ENCODE measurements around the gene CMTM8.

Gene CMTM8

GRCh38 chr3:32302601-32303398, 64.3 kb downstream of the CMTM8 start:
- no peak for DNase-seq (ENCODE audit: low read depth)
- H3K4me3 ChIP-seq (ENCODE audit: low read depth, low read length) = no peak overlapping the region
- no peak for TF ChIP-seq MYC (IDR thresholded peaks at IDR 0.05; ENCODE audit: low read depth, low read length)
- TF ChIP-seq, protein P1, sequence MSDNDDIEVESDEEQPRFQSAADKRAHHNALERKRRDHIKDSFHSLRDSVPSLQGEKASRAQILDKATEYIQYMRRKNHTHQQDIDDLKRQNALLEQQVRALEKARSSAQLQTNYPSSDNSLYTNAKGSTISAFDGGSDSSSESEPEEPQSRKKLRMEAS (IDR thresholded peaks at IDR 0.05; ENCODE audit: low read depth, low read length) = no peak
- TF ChIP-seq POLR2A (IDR thresholded peaks at IDR 0.05; ENCODE audit: extremely low read depth, insufficient read length) = no peak
- no peak for TF ChIP-seq CTCF (IDR thresholded peaks at IDR 0.05; ENCODE audit: low read depth, low read length)

DNA sequence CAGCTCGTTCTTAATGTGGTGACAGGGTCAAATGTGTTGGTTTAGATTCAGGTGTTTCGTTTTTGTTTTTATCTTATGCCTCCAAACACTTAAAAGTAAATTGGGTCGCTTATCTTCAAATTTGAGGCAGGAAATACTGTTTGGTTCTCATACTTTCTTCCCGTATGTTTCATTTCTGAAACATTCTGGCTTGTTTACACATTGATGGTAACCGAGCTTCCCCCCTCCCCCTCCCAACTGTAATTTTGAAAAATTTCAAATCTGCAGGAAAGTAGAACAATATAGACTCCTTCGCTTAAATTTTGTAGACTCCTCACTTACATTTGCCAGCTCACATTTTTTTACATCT, 64.9 kb downstream of the CMTM8 start:
- H3K4me3 ChIP-seq (ENCODE audit: low read depth, low read length) = no peak overlapping the region
- DNase-seq (ENCODE audit: low read depth) = no peak
- TF ChIP-seq MYC (IDR thresholded peaks at IDR 0.05; ENCODE audit: low read depth, low read length) (no peak), POLR2A (IDR thresholded peaks at IDR 0.05; ENCODE audit: extremely low read depth, insufficient read length) (no peak), CTCF (IDR thresholded peaks at IDR 0.05; ENCODE audit: low read depth, low read length) (no peak)
- TF ChIP-seq, protein P1 (IDR thresholded peaks at IDR 0.05; ENCODE audit: low read depth, low read length) = no peak

DNA sequence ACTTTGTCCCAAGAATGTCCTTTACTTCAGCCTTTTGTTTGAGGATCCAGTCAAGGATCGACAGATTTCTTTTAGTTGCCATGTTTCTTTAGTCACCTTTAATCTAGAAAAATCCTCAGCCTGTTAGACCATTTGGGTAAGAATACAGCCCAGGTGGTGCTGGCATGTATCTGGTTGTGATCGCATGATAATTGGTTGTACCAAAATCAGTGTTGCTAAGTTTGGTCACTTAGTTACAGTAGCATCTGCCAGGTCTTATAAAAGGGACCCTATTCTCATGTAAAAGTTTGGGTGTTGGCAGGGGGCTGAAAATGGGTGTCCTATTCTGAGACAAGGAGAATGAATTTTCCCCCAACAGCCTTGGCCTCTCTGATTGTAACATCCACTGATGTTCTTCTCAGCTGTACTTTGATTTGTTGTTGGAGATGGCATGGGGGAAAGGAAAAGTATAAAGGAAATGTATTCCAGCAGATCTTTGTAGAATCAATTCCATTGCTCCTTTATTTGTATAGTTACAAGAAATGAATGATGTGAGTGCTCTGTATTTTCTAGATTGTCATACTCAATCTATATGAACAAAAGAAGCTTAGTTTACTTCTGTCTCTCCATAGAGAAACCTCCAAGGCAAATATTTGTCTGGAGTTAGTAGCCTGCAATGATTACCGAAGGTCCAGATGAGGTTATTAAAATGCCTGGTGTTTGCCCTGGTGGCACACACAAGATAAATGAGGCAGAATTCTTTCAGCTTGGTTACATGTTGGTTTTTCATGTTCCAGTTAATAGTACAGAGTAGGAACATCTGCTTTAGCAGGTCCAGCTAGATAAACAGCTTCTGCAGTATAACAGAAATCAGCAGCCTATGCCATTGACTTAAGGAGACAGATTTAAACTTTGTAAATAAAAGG, 65.7 kb downstream of the CMTM8 start:
- H3K4me3 ChIP-seq (ENCODE audit: low read depth, low read length) = no peak overlapping the region
- TF ChIP-seq POLR2A (IDR thresholded peaks at IDR 0.05; ENCODE audit: extremely low read depth, insufficient read length) (no peak), MYC (IDR thresholded peaks at IDR 0.05; ENCODE audit: low read depth, low read length) (no peak), CTCF (IDR thresholded peaks at IDR 0.05; ENCODE audit: low read depth, low read length) (no peak)
- TF ChIP-seq, protein P1 (IDR thresholded peaks at IDR 0.05; ENCODE audit: low read depth, low read length) = no peak
- no peak for DNase-seq (ENCODE audit: low read depth)

GRCh38 chr3:32305361-32305876, 66.9 kb downstream of the CMTM8 start:
- DNase-seq (ENCODE audit: low read depth) = no peak
- no peak for TF ChIP-seq CTCF (IDR thresholded peaks at IDR 0.05; ENCODE audit: low read depth, low read length)
- no peak for TF ChIP-seq MYC (IDR thresholded peaks at IDR 0.05; ENCODE audit: low read depth, low read length)
- no peak for TF ChIP-seq POLR2A (IDR thresholded peaks at IDR 0.05; ENCODE audit: extremely low read depth, insufficient read length)
- TF ChIP-seq, protein P1 (IDR thresholded peaks at IDR 0.05; ENCODE audit: low read depth, low read length) = no peak
- H3K4me3 ChIP-seq (ENCODE audit: low read depth, low read length) = no peak overlapping the region

DNA sequence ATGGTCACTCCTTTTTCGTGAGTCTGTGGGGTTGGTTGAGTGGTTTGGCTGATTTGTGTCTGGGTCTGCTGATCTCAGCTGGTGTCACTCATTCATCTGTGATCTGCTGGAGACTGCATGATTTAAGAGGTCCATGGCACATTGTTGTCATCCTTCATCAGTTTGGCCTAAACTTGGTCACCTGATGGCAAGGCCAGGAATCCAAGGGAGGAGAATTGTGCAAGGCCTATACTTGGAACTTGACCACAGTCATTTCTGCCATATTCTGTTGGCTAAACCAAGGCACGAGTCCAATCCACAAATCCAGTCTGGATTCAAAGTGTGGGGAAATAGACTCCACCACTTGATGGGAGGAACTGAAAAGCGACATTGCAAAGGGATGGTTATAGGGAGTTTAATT, 67.6 kb downstream of the CMTM8 start:
- TF ChIP-seq CTCF (IDR thresholded peaks at IDR 0.05; ENCODE audit: low read depth, low read length) (no peak), MYC (IDR thresholded peaks at IDR 0.05; ENCODE audit: low read depth, low read length) (no peak), POLR2A (IDR thresholded peaks at IDR 0.05; ENCODE audit: extremely low read depth, insufficient read length) (no peak)
- TF ChIP-seq, protein P1 (IDR thresholded peaks at IDR 0.05; ENCODE audit: low read depth, low read length) = no peak
- no peak overlapping the region for H3K4me3 ChIP-seq (ENCODE audit: low read depth, low read length)
- no peak for DNase-seq (ENCODE audit: low read depth)

Data from NB4 (cell line).